SK-N-SH (cell line): Measurements from ENCODE around the gene VAMP7. TPM values are rescaled to one million over a fixed set of nuclear protein-coding genes. Genes with fewer than 3 reads are reported as not detected.

ENCODE experiments used
- CTCF ChIA-PET: fragments of 300-600, 350-600 bp; formaldehyde crosslinking; extraction: SDS; loops from one replicate; lab custom pipeline; 2021; lab: Yijun Ruan, JAX
- POLR2A ChIA-PET: fragments of 350-600 bp; sonication (Branson Sonifier 250); formaldehyde crosslinking; extraction: SDS; loops from one replicate; lab custom pipeline; 2020; ENCODE audit warnings: antibody characterized with exemption, inconsistent platforms; lab: Yijun Ruan, JAX
- DNase-seq: peaks from one replicate; pipeline ENCODE4 v3.0.0; 2012
- H2AFZ ChIP-seq: fragments of 200-600 bp; sonication (generic); 2 replicates; pipeline ENCODE4 v1.8.1; 2016; ENCODE audit warnings: antibody characterized with exemption, mild to moderate bottlenecking, low read depth
- H3F3A ChIP-seq: fragments of 200-600 bp; sonication (generic); replicated peaks from 2 replicates; pipeline ENCODE3; 2016; ENCODE audit warnings: antibody characterized with exemption, mild to moderate bottlenecking; ENCODE audit not compliant: insufficient read depth
- H3K27ac ChIP-seq, 2 experiments: fragments of 200-500 bp in 1 of 2; fragments of 200-600 bp in 1 of 2; sonication (Bioruptor generic) in 1 of 2; sonication (generic), shearing (Covaris generic) in 1 of 2; 2 replicates each; pipeline versions ENCODE4 v1.5.1 to v1.6.1; 2014 to 2016; ENCODE audit warnings: low read depth in 2 of 2, inconsistent platforms in 1 of 2, low read length in 1 of 2, mild to moderate bottlenecking in 1 of 2, mixed read lengths in 1 of 2
- H3K27me3 ChIP-seq: fragments of 200-600 bp; sonication (generic), shearing (Covaris generic); 2 replicates; pipeline ENCODE4 v1.6.1; 2016; ENCODE audit warnings: mixed run types; ENCODE audit not compliant: insufficient read depth
- H3K36me3 ChIP-seq, 2 experiments: fragments of 200-500 bp in 1 of 2; fragments of 200-600 bp in 1 of 2; sonication (Bioruptor generic) in 1 of 2; sonication (generic) in 1 of 2; replicated peaks in 1 of 2; 2 replicates each; pipeline versions ENCODE3 to v1.5.1; 2014 to 2016; ENCODE audit warnings: low read length in 1 of 2, mild to moderate bottlenecking in 1 of 2; ENCODE audit not compliant: insufficient read depth in 2 of 2, control insufficient read depth in 1 of 2
- H3K4me1 ChIP-seq, 2 experiments: fragments of 200-500 bp in 1 of 2; fragments of 200-600 bp in 1 of 2; sonication (Bioruptor generic) in 1 of 2; sonication (generic), shearing (Covaris generic) in 1 of 2; 2 replicates each; pipeline versions ENCODE4 v1.5.1 to v1.6.1; 2014 to 2016; ENCODE audit warnings: low read depth in 1 of 2, low read length in 1 of 2, mixed run types in 1 of 2; ENCODE audit not compliant: insufficient read depth in 2 of 2, control insufficient read depth in 1 of 2
- H3K4me2 ChIP-seq: fragments of 200-600 bp; sonication (generic), shearing (Covaris generic); 2 replicates; pipeline ENCODE4 v1.6.1; 2017; ENCODE audit warnings: mixed run types
- H3K4me3 ChIP-seq, 2 experiments: fragments of 200-500 bp in 1 of 2; fragments of 200-600 bp in 1 of 2; sonication (Bioruptor generic) in 1 of 2; sonication (generic), shearing (Covaris generic) in 1 of 2; 2 replicates each; pipeline versions ENCODE4 v1.5.1 to v1.8.1; 2014 to 2016; ENCODE audit warnings: low read depth in 2 of 2, inconsistent platforms in 1 of 2, low read length in 1 of 2, mild to moderate bottlenecking in 1 of 2, mixed read lengths in 1 of 2, moderate library complexity in 1 of 2
- H3K79me2 ChIP-seq: fragments of 200-600 bp; sonication (generic); 2 replicates; pipeline ENCODE4 v1.8.1; 2017; ENCODE audit warnings: mild to moderate bottlenecking; ENCODE audit not compliant: insufficient read depth
- H3K9ac ChIP-seq: fragments of 200-600 bp; sonication (generic); 2 replicates; pipeline ENCODE4 v1.6.1; 2017; ENCODE audit warnings: mixed run types
- H3K9me2 ChIP-seq: fragments of 200-600 bp; sonication (generic); 2 replicates; pipeline ENCODE4 v1.6.1; 2017; ENCODE audit warnings: mixed run types
- H3K9me3 ChIP-seq: fragments of 200-600 bp; sonication (generic); 2 replicates; pipeline ENCODE4 v1.6.1; 2017; ENCODE audit warnings: mixed run types, mild to moderate bottlenecking, moderate library complexity
- H4K20me1 ChIP-seq: fragments of 200-600 bp; sonication (generic); 2 replicates; pipeline ENCODE4 v1.6.1; 2017; ENCODE audit warnings: mild to moderate bottlenecking, mixed run types; ENCODE audit not compliant: insufficient read depth
- CHD2 ChIP-seq: fragments of 150-350 bp; IDR thresholded peaks from 2 replicates; pipeline ENCODE4 v1.6.1; 2018; ENCODE audit warnings: low read length; ENCODE audit not compliant: partially characterized antibody
- ELF1 ChIP-seq: IDR thresholded peaks from 2 replicates; pipeline ENCODE4 v1.4.0; 2012
- EP300 ChIP-seq, 2 experiments: IDR thresholded peaks; 2 replicates each; pipeline versions ENCODE4 v1.4.0 to v1.6.1; 2012; ENCODE audit warnings: borderline replicate concordance in 1 of 2, low read depth in 1 of 2, low read length in 1 of 2
- FOSL2 ChIP-seq: IDR thresholded peaks from 2 replicates; pipeline ENCODE4 v1.4.0; 2012; ENCODE audit warnings: low read depth, mild to moderate bottlenecking, moderate library complexity, borderline replicate concordance
- FOXJ3 ChIP-seq: sonication (generic); formaldehyde crosslinking; IDR thresholded peaks from 2 replicates; pipeline ENCODE4 v1.5.1; 2020; ENCODE audit warnings: mild to moderate bottlenecking, missing genetic modification reagents
- FOXM1 ChIP-seq: IDR thresholded peaks from 2 replicates; pipeline ENCODE4 v1.4.0; 2012; ENCODE audit warnings: low read depth, mild to moderate bottlenecking
- GATA2 ChIP-seq: sonication (generic); formaldehyde crosslinking; IDR thresholded peaks from 2 replicates; pipeline ENCODE4 v1.5.0; 2020; ENCODE audit warnings: mild to moderate bottlenecking, missing genetic modification reagents
- IRF3 ChIP-seq: fragments of 150-350 bp; IDR thresholded peaks from 2 replicates; pipeline ENCODE4 v1.6.1; 2016; ENCODE audit warnings: mild to moderate bottlenecking, low read depth, low read length
- JUND ChIP-seq: IDR thresholded peaks from 2 replicates; pipeline ENCODE4 v1.4.0; 2012
- MEF2A ChIP-seq: IDR thresholded peaks from 2 replicates; pipeline ENCODE4 v1.4.0; 2012; ENCODE audit warnings: low read depth, borderline replicate concordance
- PBX3 ChIP-seq: IDR thresholded peaks from 2 replicates; pipeline ENCODE4; 2012
- POLR2AphosphoS5 ChIP-seq: IDR thresholded peaks from 2 replicates; pipeline ENCODE4 v1.6.1; 2012; ENCODE audit warnings: low read depth, low read length
- RCOR1 ChIP-seq: fragments of 150-350 bp; IDR thresholded peaks from 2 replicates; pipeline ENCODE4 v1.6.1; 2017; ENCODE audit warnings: antibody characterized with exemption, low read length
- RFX5 ChIP-seq: IDR thresholded peaks from 2 replicates; pipeline ENCODE4 v1.6.1; 2012; ENCODE audit warnings: mild to moderate bottlenecking, improper control_type of control experiment, low read length
- RXRA ChIP-seq: IDR thresholded peaks from 2 replicates; pipeline ENCODE4 v1.4.0; 2012; ENCODE audit warnings: low read depth, mild to moderate bottlenecking, borderline replicate concordance
- TCF12 ChIP-seq: IDR thresholded peaks from 2 replicates; pipeline ENCODE4 v1.4.0; 2012
- TEAD4 ChIP-seq: IDR thresholded peaks from 2 replicates; pipeline ENCODE4 v1.4.0; 2012; ENCODE audit warnings: mild to moderate bottlenecking, borderline replicate concordance; ENCODE audit not compliant: insufficient read depth
- YY1 ChIP-seq: IDR thresholded peaks from 2 replicates; pipeline ENCODE4 v1.4.0; 2012; ENCODE audit warnings: low read depth, mild to moderate bottlenecking
- ZBTB33 ChIP-seq: IDR thresholded peaks from 2 replicates; pipeline ENCODE4 v1.4.0; 2012; ENCODE audit warnings: low read depth, borderline replicate concordance
- WGBS: methylation state at CpG from one replicate; pipeline ENCODE4 v1.1.6; 2017; ENCODE audit warnings: low lambda C conversion rate; 5-methylcytosine and 5-hydroxymethylcytosine counted together
- polyA plus RNA-seq, 3 experiments: library from polyadenylated mRNA; depleted of rRNA; stranded (reverse); fragments of >200 nt; gene quantifications; 2 replicates each; pipeline ENCODE4 v1.2.3, GENCODE V29; 2012
- TF ChIP-seq, protein P1 (sequence below): fragments of 150-350 bp; IDR thresholded peaks from 2 replicates; pipeline ENCODE4 v1.6.1; 2017; ENCODE audit warnings: antibody characterized with exemption, low read length, low read depth, borderline replicate concordance

VAMP7 gene
- polyA plus RNA-seq, 1 of the 3 experiments (the other 2 are of a cell fraction): 23.9 TPM

GRCh38 chrX:155959018-155959587 lies 78.0 kb downstream of the VAMP7 start:
- ChIA-PET POLR2A (no interaction called here), CTCF (no interaction called here)
- Histone ChIP-seq H3K4me2 (no peak overlapping the region), H3K9me3 (no peaks in the 10 kb centered on the region), H3K9me2 (no peaks in the 10 kb centered on the region), H3K27me3 (no peaks in the 10 kb centered on the region), H3K27ac (no peak overlapping the region), H3K4me3 (no peak overlapping the region), H4K20me1 (no peaks in the 10 kb centered on the region), H3K36me3 (no peaks in the 10 kb centered on the region), H3K79me2 (no peaks in the 10 kb centered on the region), H3K9ac (no peak overlapping the region), H2AFZ (no peak overlapping the region), H3F3A (no peaks in the 10 kb centered on the region), H3K4me1 (no peaks in the 10 kb centered on the region)
- no peak for DNase-seq
- 48% methylated on average over 5 of the region's 5 CpGs for WGBS
- TF ChIP-seq FOSL2 (no peak), TEAD4 (no peak), CHD2 (no peak), FOXJ3 (CRISPR knock-in tag) (no peak), POLR2AphosphoS5 (no peak), MEF2A (no peak), GATA2 (CRISPR knock-in tag) (no peak), RFX5 (no peak), PBX3 (no peak), FOXM1 (no peak), RXRA (no peak), RCOR1 (no peak), YY1 (no peak), ZBTB33 (no peak), JUND (no peak), TCF12 (no peak), EP300 (IDR thresholded peaks at IDR 0.05; ENCODE audit: borderline replicate concordance in 1 of 2, low read depth in 1 of 2, low read length in 1 of 2) (no peak), IRF3 (no peak), ELF1 (no peak)
- TF ChIP-seq, protein P1, sequence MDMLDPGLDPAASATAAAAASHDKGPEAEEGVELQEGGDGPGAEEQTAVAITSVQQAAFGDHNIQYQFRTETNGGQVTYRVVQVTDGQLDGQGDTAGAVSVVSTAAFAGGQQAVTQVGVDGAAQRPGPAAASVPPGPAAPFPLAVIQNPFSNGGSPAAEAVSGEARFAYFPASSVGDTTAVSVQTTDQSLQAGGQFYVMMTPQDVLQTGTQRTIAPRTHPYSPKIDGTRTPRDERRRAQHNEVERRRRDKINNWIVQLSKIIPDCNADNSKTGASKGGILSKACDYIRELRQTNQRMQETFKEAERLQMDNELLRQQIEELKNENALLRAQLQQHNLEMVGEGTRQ: no peak
